GM19438 (cell line): ENCODE data around the gene TARS1.

Experiments
- ATAC-seq: cut with Tn5 transposase; IDR thresholded peaks from one replicate; pipeline ENCODE4 v1.9.1; 2021; ENCODE audit warnings: low read depth; ENCODE audit not compliant: unreplicated experiment

Gene TARS1

DNA sequence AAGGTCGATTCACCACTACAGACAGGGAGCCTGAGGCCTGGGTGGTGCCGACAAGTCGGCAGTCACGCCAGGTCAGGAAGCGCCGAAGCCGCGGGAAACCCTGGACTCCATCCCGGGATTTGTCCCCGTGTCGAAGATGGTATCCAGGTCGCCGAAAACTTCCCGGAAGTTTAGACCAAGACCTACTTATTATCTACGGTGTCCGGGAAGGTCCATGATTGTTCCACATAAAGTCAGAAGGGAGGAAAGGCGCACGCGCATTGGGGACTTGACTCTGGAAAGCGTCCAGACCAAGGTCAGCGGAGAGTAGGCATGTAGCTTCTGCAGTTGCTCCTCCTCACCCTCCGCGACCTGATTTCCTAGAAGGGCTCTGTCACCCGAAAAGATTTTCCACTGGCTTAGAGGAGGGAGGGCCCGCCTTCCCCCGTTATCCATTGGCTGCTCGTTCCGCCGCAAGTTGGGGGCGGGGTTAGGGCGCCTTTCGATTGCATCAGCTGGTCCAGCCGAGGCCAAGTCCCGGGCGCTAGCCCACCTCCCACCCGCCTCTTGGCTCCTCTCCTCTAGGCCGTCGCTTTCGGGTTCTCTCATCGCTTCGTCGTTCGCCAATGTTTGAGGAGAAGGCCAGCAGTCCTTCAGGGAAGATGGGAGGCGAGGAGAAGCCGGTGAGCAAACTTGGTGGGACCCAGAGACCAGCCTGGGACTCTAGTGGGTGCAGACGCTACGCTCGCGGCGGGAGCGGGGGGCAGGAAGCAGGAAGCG lies at the start of gene TARS1:
Gene TARS1, plus strand, starts transcription at position 484 of the 759 bp plus-strand sequence. Its CDS starts 122 bp downstream, at position 606.
- ATAC-seq: peak; percentile 91

DNA sequence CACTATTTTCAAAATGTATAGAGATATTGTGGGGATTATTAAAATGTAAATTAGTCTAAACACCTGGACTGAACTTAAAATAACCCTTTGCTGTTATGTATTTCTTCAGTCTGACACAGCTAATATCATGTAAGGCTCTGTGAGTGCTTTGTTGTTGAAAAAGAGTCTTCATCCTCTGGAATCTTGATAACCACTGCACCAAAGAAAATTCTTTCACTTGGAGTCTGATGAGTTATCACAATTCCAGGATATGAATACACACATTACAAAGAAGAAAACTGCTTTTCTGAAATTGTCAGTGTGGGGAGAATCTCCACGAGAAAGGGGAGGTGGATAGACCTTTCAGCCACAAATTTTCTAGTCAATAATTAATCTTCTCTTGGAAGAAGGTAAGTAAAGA lies 42.3 kb upstream of the TARS1 start:
- ATAC-seq: no peak

DNA sequence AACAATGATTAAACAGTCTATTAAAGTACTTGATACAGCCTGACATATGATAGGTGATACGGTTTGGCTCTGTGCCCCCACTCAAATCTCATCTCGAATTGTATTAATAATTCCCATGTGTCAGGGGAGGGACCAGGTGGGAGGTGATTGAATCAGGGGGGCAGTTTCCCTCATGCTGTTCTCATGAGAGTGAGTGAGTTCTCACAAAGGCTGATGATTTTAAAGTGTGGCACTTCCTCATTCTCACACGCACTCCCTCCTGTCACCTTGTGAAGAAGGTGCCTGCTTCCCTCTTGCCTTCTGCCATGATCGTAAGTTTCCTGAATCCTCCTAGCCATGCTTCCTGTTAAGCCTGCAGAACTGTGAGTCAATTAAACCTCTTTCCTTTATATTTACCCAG lies 40.1 kb upstream of the TARS1 start:
- ATAC-seq: no peak

DNA sequence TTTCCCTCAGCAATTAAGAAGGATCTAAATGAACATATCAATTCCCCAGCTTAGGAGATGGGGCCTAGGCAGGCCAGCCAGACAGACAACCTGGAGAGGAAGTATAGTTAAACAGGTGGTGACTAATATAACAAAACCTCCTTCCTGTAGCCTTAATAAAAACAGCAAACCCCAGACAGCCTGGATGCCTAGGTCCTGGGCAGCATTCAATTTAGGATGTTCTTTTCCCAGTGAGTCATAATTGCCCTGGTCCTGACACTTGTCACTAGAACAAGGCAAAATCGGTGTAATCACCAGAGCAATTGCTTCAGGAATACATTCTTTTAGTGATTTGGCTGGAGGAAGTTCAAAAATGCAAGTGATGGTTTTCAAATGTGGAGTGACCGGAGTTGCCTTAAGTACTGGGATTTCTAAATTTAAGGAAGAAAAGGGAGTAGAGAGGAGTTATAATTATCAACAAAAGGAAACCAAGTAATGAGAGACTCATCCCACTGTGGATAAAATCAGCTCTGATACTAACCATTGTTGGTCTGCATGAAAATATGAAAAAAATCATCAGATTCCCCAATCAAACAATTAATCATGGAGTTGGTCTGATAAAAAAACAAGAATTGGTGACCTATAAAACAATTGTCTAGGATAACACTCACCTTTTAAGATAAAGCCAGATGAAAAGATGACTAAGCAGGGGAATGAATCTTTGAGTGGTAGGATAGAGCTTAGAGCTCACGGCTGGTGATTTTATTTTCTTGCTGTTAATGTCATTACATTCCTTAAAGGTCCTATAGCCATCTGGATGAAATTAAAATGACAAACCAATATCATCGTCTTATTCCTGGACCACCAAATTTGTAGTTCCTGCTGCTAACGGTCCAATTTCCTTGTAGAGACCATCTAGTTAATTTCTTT lies 39.0 kb upstream of the TARS1 start:
- ATAC-seq: no peak

DNA sequence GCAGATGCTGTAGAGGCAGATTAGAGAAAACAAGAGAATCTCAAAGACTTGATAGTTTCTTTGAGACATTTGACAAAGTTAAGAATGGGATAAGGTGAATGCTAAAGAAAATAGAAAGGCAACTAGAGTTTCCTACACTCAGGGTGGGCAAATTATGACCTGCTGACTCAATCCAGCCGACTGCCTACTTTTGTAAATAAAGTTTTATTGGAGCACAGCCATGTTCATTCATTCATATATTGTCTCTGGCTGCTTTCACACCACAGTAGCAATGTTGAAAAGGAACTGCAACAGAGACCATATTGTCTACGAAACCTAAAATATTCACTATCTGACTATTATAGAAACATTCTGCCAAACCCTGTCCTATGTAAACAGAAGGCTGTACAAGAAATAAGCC lies 37.6 kb upstream of the TARS1 start:
- ATAC-seq: no peak

DNA sequence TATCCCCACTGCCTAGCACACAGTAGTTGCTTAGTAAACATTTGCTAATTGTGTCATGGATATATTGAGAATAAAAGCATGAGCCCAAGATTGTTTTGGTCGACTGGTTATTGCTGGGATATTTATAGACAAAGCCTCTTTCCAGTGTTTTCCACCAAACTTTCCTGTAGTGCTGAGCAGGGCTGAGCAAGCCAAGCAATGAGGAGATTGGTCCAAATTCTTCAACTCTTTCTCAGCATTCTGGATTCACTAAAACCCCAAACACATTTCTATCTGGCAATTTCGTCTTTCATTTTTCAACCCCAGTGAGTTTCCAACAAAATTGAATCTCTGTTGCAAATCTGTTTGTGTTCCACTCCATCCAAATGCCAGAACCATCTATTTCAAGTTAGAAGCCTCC lies 31.9 kb upstream of the TARS1 start:
- no peak for ATAC-seq

DNA sequence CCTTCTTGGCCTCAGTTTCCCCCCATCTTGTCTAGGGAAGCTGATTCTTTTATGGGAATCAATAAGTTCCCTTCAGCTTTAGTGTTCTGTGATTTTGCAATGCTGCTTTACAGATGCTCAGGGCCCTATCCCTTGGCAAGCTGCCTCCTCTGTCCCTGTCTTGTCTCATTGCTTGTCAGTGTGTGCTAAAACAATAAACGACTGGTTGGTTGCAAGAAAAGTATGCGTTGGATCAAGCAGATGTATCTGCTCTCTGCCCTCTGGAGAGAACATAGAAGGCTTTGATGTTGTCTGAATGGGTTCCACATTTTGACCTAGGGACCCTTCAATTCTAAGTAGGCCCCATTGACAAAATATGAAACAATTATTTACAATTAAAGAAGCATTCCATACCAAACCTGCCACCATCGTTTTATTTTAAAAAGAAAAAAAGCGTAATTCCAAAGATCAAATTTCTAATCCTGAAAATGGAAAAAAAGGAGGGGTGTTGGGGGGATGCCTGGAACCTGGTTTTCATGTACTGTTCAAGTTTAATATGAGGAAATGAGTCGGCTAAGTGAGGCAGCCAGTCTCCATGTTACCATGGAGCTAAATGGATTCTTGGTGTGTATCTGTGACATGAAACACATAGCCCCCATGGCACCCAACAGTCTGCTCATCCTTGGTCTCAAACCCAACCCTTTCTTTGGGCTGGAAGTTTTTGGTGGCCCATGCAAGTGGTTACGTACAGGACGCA lies 31.2 kb upstream of the TARS1 start:
- no peak for ATAC-seq

DNA sequence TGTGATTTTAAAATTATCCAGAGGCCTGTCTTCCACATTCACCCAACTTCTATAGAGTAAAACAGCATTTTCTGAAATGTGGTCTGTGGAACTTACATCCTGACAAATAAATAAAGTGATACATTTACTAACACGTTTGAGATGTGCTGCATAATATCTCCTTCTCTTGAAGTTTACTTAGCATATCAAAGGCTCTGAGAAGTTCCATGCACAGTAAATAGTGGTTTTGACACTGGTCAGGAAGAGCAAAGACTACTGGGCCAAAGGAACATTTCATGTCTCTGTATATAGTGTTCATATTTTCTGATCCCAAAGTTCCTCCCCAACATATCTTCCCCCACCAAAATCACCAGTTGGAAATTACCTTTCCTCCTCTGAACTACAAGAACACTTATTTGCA lies 30.5 kb upstream of the TARS1 start:
- ATAC-seq: no peak

DNA sequence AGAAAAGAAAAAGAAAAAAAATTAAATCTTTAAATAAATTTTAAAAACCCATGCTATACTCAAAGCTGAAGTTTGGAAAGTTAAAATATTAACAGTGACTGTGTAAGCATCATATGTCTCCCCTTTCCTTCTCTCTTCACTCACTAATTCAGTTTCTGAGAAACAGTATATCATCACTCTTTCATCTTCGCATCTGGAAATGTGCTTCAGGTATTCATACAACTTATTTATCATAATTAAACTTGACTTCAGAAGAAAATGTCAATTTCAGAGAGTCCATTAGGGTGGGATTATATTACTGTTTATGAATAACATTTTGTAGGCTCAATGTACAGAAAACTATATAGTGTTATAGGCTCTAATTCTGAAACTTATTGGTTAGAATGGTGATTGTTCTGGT lies 29.3 kb upstream of the TARS1 start:
- ATAC-seq: no peak

DNA sequence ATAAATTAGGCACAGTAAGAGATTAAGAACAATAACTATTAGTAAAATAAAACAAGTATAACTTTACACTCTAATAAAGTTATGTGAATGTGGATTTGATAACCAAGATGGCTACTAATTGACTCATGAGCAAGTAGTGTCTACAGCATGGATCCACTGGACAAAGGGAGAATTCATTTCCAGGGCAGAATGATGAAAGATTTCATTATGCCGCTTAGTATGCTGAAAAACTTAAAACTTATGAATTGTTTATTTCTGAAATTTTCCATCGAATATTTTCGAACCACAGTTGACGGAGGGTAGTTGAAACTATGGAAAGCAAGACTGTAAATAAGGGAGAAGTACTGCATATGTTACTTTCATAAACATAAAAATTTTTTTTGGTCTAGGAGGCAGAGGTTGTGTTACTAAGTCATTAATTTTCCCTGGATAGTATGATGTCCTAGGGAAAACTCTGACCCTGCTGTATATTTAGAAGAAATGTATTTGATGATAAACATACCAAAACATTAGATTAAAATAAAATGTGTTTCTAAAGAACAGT lies 24.9 kb upstream of the TARS1 start:
- no peak for ATAC-seq

DNA sequence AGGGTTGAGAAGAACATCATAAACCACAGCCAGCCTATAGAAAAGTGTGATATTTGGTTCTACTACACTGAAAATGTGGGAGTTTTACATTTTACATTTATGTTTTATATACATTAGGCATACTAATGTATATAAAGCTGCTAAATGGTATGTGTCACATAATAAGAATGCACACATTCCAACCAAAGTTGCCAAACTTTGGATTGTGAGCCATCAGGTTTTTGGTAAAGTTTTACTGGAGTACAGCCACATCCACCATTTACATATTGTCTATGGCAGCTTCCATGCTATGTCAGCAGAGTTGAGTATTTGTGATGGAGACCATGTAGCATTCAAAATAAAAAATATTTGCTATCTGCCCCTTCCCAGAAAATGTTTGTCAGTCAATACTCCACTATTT lies 23.1 kb upstream of the TARS1 start:
- ATAC-seq: no peak

DNA sequence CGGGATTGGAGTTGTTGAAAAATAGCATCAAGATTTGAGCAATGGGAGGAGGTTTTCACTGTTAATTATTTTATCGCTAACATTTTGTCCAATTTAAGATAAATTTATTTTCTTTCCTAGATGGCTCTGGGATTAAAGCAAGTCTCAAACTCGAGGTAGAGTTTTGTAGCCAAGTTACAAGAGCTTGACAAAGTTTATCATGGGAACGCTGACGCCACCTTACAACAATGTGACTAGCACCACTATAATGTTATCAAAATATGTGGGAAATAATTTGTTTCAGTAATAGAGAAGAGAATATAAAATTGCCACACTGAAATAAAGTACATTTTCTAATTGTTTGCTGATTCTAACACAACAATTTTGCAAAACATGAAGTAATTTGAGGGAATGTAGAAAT lies 19.8 kb upstream of the TARS1 start:
- ATAC-seq: no peak

DNA sequence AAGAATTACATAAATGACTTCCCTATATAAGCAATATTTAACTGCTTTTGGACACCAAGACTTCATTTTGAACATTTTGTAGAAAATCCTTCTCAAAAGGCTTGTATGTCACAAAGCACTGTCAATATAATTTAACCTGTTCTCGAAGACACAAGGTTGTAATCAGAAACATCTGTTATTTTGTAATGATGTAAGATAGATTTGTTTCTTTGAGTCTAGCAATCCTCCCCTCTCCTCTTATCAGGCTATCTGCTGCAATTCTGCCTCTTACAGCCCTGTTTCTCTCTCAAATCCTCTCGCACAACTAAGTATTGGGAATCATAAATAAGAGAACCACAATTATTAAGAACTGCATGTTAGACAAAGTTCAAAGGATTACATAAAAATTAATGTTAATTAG lies 18.6 kb upstream of the TARS1 start:
- ATAC-seq: no peak

DNA sequence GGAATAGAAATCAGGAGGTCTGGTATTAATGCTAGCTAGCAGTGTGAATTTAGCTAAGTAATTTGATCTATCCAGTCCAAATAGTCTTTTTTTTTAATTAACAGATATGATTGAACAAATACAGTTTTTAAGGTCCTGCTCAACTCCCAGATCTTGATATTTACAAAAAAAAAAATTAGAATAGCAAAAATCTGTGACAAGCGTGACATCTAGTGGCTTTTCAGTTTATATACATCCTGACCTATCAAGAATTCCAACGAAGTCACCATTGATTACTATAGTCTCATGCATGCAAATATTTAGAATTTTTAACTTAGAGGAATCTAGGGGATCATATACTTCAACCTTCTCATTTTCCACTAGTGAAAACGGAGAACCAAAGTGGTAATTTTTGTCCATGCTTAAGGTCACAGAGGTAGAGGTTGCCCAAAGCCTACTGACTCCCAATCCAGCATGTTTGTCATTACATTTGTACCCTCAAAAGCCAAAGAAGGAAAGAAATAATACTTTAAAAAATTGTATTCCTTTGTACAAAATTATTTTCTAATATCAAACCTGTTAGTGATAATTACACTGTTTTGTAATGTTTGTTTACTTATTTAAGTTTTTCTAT lies 17.6 kb upstream of the TARS1 start:
- ATAC-seq: no peak

DNA sequence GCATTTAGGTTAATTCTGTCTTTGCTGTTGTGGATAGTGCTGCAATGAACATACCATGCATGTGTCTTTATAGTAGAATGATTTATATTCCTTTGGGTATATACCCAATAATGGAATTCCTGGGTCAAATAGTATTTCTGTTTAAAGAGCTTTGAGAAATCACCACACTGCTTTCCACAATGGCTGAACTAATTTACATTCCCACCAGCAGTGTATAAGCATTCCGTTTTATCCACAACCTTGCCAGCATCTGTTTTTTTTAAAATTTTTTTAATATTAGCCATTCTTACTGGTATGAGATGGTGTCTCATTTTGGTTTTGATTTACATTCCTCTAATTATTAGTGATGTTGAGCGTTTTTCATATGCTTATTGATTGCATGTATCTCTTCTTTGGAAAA lies 15.5 kb upstream of the TARS1 start:
- ATAC-seq: no peak

DNA sequence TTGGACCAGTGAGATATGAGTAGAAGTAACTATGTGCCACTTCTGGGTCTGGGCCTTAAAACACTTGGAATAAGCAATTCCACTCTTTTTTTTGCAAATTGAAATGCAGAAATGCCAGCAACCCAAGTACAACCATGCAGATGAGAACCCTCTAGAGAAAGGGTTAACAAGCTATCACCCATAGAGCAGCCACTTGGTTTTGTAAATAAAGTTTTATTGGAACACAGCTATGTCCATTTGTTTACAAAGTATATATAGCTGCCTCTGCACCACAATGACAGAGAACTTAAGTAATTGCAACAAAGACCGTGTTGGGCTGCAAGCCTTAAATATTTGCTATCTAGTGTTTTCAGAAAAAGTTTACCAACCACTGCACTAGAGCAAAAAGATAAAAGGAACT lies 9.8 kb upstream of the TARS1 start:
- no peak for ATAC-seq

DNA sequence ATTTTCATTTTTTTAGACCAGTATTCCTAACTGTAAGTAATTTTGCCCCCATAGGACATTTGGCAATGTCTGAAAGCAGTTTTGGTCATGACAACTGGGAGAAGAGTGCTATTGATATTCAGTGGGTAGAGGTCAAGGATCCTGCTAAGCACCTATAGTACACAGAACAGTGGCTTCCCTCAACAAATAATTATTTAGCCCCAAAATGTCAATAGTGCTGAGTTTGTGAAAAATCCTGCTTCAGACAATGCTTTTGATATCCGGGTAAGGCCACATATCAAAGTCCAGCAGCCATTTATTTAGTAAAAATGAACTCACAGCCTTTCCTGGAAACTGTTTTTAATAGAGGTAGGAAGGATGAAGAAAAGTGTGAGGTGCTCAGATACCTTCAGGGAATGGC lies 8.1 kb upstream of the TARS1 start:
- no peak for ATAC-seq

DNA sequence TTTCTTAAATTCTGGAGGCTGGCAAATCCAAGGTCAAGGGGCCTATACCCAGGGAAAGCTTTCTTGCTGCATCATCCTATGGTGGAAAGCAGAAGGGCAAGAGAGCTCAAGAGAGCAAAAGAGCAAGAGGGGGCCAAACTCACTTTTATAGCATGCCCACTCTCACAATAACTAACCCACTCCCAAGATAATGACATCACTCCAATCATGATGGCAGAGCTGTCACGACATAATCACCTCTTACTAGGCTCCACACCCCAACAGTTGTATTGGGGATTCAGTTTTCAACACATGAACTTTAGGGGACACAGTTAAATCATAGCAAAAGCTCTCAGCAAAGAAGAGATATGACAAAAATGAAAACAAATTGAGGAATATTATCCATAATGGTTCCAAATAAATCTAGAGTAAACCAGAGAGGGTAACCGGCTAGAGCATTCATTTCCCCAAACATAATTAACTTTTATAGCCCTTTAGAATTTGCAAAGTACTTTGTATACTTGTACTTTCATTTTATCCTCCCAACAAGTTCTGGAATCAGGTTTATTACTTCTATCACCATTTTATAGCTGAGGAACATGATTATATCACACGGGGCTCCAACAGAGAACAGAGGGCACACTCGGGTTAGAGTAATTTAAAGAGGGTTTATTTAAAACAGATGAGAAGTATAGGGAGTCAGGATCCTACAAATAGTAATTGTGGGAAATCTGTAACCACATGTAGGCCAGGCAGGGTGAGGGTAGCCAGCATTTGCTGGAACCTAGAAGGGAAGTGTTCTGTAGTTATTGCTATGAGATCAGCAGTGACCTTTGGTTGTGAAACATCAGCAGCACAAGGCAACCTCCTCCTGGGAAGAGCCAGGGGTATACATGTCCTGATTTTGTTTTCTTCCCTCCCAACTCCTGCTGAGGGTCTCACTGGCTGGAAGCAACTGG lies 7.2 kb upstream of the TARS1 start:
- no peak for ATAC-seq

DNA sequence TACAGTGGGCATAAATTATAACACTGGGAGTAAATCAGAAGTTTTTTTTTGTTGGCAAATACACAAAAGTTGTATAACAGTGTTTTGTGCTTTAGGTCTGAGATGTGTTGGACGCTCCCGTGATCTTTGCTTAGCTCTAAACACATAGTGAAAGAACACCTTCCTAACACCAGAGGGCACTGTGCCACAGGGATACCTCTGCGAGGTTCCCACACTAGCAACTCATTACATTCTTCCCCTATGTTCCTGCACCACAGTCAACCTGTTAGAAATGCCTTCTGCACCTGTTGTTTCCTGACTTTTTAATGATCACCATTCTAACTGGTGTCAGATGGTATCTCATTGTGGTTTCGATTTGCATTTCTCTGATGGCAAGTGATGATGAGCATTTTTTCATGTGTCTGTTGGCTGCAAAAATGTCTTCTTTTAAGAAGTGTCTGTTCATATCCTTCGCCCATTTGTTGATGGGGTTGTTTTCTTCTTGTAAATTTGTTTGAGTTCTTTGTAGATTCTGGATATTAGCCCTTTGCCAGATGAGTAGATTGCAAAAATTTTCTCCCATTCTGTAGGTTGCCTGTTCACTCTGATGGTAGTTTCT lies 4.8 kb upstream of the TARS1 start:
- peak; percentile 47 for ATAC-seq
